Ishikawa (cell line): ENCODE results near the gene DCBLD2.

ENCODE experiments used
- CEBPB ChIP-seq: IDR thresholded peaks from 2 replicates; pipeline ENCODE4 v1.6.1; 2012
- CREB1 ChIP-seq: IDR thresholded peaks from 2 replicates; pipeline ENCODE4 v1.6.1; 2012; ENCODE audit warnings: low read depth
- EGR1 ChIP-seq: IDR thresholded peaks from 2 replicates; pipeline ENCODE4 v1.6.1; 2012
- EP300 ChIP-seq: IDR thresholded peaks from 2 replicates; pipeline ENCODE4 v1.6.1; 2012; ENCODE audit warnings: borderline replicate concordance
- FOXM1 ChIP-seq: IDR thresholded peaks from 2 replicates; pipeline ENCODE4 v1.6.1; 2012; ENCODE audit warnings: low read depth, borderline replicate concordance
- MAX ChIP-seq: IDR thresholded peaks from 2 replicates; pipeline ENCODE4 v1.6.1; 2012
- NFIC ChIP-seq: IDR thresholded peaks from 2 replicates; pipeline ENCODE4 v1.6.1; 2012
- RAD21 ChIP-seq: IDR thresholded peaks from 2 replicates; pipeline ENCODE4 v1.6.1; 2012; ENCODE audit warnings: low read depth
- REST ChIP-seq: IDR thresholded peaks from 2 replicates; pipeline ENCODE4 v1.6.1; 2012; ENCODE audit warnings: low read depth, mild to moderate bottlenecking
- TAF1 ChIP-seq: IDR thresholded peaks from 2 replicates; pipeline ENCODE4 v1.6.1; 2012; ENCODE audit warnings: low read depth, mild to moderate bottlenecking
- TCF12 ChIP-seq: IDR thresholded peaks from 2 replicates; pipeline ENCODE4 v1.6.1; 2012; ENCODE audit warnings: low read depth
- TEAD4 ChIP-seq: IDR thresholded peaks from 2 replicates; pipeline ENCODE4 v1.6.1; 2012
- USF1 ChIP-seq: IDR thresholded peaks from 2 replicates; pipeline ENCODE4 v1.6.1; 2012
- YY1 ChIP-seq: IDR thresholded peaks from 2 replicates; pipeline ENCODE4 v1.6.1; 2012; ENCODE audit warnings: low read depth
- ZBTB7A ChIP-seq: IDR thresholded peaks from 2 replicates; pipeline ENCODE4 v1.6.1; 2012; ENCODE audit warnings: low read depth

The DCBLD2 gene

DNA sequence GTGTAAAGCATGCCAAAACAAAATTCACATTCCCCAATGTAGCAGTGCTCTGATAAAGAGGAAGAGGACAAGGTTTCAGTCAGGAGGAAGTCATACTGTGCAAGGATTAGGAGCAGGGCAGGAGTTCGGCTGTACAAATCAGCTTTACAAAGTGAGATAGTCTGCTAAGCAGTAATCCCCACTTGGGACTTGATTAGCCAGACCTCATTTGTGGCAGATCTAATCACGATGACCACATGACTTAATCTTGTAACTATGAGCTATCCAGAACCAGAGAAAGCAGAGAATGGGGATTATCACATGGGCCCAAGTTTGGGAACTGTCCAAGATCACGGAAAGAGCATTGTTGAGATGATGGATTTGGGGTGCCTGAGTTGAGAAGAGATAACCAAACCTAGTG lies 7.8 kb downstream of the DCBLD2 start:
- TF ChIP-seq CREB1 = no peak
- TF ChIP-seq FOXM1 = no peak
- TF ChIP-seq REST = 0 out of 2 replicates have a peak, but pooled peaks have one; percentile 18

DNA sequence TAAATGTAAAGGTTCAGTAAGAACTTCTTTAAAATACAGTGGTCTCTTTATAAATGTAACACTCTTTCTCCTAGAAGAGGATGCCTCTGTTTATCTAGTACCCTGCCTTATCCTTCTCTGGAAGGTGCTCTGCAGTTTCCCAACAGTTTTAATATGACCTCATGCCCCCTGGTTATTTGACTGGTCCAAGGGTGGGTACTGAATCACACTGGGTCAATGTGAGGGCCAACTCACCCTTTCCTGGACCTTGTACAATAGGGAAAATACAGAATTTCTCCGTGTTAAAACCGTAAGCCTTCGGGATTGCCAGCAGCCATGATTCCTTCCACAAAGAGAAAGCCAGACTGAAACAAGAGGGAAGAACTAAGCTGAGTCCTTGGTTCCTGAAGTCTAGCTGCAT lies 9.2 kb downstream of the DCBLD2 start:
- TF ChIP-seq CEBPB = no peak
- TF ChIP-seq FOXM1 = no peak
- no peak for TF ChIP-seq EGR1
- no peak for TF ChIP-seq NFIC
- TF ChIP-seq CREB1 = no peak
- no peak for TF ChIP-seq REST
- no peak for TF ChIP-seq TCF12
- no peak for TF ChIP-seq USF1
- TF ChIP-seq YY1 = no peak
- TF ChIP-seq MAX = no peak
- TF ChIP-seq ZBTB7A = no peak
- TF ChIP-seq TEAD4 = no peak
- no peak for TF ChIP-seq TAF1
- no peak for TF ChIP-seq EP300
- no peak for TF ChIP-seq RAD21

DNA sequence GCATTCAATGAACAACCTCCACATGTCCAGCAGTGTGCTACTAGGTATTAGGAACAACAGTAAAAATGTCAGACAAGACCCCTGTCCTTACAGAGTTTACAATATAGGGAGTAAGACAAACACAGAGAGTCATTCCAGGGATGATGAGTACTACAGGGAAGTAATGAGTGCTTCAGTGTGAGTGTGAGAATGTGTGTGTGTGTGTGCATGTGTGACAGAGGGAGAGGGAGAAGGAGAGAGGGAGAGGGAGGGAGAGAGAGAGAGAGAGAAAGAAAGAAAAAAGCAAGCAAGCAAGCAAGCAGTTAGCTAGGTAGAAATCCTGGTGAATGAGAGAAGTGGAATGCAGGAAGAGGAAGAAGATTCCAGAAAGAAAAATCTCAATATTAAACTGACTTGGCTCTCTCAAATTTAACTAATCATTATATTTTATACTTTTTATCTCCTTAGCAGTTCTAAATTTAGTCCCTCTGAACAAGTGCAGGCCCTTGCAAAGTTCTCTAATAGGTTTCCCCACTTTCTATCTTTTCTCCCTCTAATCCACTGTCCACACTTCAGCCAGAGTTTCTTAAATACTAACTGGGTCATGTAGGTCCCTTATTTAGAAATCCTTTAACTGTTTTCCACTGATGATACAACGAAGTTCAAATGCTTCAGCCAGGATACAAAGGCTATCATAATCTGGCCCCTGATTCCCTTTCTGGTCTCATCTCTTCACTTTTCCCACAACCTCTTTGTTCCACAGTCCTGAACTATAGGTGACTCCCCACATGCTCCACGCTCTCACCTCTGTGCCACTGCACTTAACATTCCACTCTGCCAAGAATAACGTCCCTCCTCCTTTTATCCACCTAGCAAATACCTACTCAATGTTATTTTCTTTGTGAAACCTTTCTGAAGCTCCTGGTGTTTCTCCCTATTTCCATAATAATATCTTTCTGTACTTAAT lies 10.3 kb downstream of the DCBLD2 start:
- no peak for TF ChIP-seq TEAD4
- no peak for TF ChIP-seq ZBTB7A
- no peak for TF ChIP-seq NFIC

GRCh38 chr3:98890181-98890835 lies 11.2 kb downstream of the DCBLD2 start:
- no peak for TF ChIP-seq TCF12
- no peak for TF ChIP-seq FOXM1
- no peak for TF ChIP-seq EP300
- TF ChIP-seq REST = no peak
- TF ChIP-seq TAF1 = no peak
- no peak for TF ChIP-seq CREB1
- TF ChIP-seq NFIC = no peak
- no peak for TF ChIP-seq CEBPB
- no peak for TF ChIP-seq ZBTB7A
- no peak for TF ChIP-seq TEAD4
- TF ChIP-seq YY1 = no peak
- TF ChIP-seq EGR1 = no peak
- no peak for TF ChIP-seq RAD21
- TF ChIP-seq MAX = no peak
- no peak for TF ChIP-seq USF1
